D341Med (cell line): ENCODE results near the gene RAP1GDS1.
"Not testable (repeated sequence)": the region's sequence is repeated elsewhere in the genome, so short reads cannot be mapped to it uniquely, and the experiment has no call there.

Experiments used
- DNase-seq: peaks from one replicate; pipeline ENCODE4 v3.0.0; 2012; ENCODE audit warnings: low spot score

RAP1GDS1 gene

GRCh38 chr4:98288671-98289070 lies 27.5 kb downstream of the RAP1GDS1 start:
- DNase-seq, result not testable (repeated sequence)

- DNase-seq, result no peak
Observed at GRCh38 chr4:98289375-98289774, 28.2 kb downstream of the RAP1GDS1 start.

- no peak for DNase-seq
Observed at GRCh38 chr4:98290511-98290910, 29.3 kb downstream of the RAP1GDS1 start.

GRCh38 chr4:98293104-98293887 lies 32.1 kb downstream of the RAP1GDS1 start:
- DNase-seq, result no peak

GRCh38 chr4:98298022-98298421 lies 36.8 kb downstream of the RAP1GDS1 start:
- no peak for DNase-seq

GRCh38 chr4:98300706-98301105 lies 39.5 kb downstream of the RAP1GDS1 start:
- no peak for DNase-seq

GRCh38 chr4:98305576-98305975 lies 44.4 kb downstream of the RAP1GDS1 start:
- no peak for DNase-seq

DNA sequence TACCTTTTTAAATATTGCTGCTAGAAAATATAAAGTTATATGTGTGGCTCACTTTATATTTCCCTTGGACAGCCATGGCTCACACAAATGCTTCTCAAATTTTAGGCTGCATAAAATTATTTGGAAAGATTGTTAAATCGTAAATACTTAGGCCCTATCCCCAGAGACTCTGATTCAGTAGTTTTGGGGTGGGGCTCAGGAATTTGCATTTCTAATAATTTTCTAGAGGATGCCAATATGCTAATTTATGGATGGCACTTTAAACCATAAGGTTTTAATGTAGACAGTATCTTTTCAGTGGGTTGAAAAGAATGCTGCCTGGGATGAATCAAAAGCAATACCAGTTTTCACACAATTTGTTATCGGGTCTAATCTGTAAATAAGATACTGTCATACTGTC lies 49.7 kb downstream of the RAP1GDS1 start:
- no peak for DNase-seq

GRCh38 chr4:98311656-98312055 lies 50.5 kb downstream of the RAP1GDS1 start:
- DNase-seq, result no peak

DNA sequence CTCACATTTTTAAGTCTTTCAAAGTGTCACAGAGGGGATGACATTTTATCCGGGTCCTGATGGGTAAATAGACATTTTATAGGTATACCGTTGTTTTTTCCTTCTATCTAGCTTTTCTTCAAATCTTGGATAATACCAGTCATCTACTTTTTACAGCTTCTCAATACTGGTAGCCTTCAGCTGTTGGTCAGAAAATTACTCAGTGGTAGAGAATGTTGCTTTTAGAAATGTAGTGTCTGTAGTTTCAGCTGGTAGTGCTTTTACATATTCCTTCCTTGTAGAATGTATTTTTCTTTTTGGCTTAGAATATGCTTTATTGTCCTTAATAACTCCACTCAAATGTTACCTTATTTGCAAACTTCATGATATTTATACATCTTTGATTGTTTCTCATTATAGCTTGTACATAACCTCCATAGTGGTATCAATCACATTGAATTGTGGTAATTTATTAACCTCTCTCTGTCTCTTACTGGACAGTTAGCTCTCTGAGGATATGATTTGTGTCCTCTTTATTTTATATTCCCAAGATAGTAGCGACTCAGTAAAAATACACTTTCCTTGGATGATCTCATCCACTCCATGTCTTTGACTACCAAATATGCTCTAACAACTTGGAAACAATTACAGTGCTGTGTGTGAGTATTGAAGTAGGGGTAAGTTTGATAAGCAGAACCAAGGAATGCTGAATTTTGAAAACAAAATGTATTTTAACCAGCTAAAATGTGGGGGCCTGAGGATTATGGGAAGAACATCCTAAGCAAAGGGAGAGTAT lies 53.8 kb downstream of the RAP1GDS1 start:
- DNase-seq, result no peak

GRCh38 chr4:98318521-98318920 lies 57.3 kb downstream of the RAP1GDS1 start:
- DNase-seq, result no peak

GRCh38 chr4:98319021-98319420 lies 57.8 kb downstream of the RAP1GDS1 start:
- no peak for DNase-seq

DNA sequence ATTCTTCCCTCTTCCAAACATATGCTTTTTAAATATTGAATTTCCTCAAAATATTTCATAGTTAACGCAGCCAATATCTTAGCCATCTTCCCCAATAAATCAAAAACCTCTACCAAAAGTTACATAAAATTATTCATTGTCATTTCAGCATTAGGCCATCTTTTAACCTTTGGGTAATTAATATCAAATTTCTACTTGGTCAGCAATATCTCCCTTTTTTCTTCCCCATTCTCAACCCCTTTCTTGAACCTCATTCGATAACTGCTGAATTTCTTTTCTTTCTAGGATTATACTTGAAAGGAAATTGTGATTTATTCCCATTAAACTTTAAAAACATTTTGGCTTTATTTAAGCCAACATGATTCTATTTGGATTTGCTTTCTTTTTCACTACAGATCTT lies 65.0 kb downstream of the RAP1GDS1 start:
- DNase-seq, result no peak

GRCh38 chr4:98327694-98328093 lies 66.5 kb downstream of the RAP1GDS1 start:
- no peak for DNase-seq

- not testable (repeated sequence) for DNase-seq
Observed at GRCh38 chr4:98329879-98330640, 68.9 kb downstream of the RAP1GDS1 start.

DNA sequence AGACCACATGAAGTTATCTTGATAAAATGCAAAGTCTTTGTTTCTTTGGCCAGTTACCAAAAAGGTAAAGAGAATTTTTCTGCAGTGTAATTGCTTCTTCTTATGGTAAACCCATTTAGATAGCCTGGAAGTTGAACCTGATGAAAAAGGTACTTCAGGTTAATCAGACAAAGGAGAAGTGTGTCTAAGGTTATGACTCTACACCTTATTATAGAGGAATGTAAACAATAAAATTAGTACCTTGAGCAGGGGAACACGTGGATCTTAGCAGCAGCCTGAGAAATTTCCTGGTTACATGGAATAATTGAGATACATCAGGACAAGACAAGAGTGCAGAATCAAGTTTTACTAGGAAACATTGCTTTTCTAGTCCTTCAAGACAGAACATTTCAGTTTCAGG lies 70.8 kb downstream of the RAP1GDS1 start:
- no peak for DNase-seq

DNA sequence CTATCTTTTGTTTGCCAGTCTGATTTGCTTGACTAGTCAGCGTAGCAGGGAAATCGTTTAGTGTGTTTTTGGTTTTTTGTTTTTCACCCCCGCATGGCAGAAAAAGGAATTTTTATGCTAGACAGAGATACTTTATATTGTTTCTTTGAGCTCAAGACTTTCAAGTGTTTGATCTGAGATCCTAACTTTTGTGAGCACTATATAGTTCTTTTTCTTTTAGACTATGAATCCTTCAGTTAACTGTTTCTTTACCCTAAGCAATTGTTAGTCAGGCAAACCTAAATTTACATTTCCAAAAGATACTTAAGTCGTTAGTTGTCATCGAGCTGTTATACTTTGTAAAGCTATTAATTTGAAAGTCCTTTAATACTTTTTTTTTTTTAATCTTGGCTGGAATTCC lies 73.3 kb downstream of the RAP1GDS1 start:
- DNase-seq, result no peak

DNA sequence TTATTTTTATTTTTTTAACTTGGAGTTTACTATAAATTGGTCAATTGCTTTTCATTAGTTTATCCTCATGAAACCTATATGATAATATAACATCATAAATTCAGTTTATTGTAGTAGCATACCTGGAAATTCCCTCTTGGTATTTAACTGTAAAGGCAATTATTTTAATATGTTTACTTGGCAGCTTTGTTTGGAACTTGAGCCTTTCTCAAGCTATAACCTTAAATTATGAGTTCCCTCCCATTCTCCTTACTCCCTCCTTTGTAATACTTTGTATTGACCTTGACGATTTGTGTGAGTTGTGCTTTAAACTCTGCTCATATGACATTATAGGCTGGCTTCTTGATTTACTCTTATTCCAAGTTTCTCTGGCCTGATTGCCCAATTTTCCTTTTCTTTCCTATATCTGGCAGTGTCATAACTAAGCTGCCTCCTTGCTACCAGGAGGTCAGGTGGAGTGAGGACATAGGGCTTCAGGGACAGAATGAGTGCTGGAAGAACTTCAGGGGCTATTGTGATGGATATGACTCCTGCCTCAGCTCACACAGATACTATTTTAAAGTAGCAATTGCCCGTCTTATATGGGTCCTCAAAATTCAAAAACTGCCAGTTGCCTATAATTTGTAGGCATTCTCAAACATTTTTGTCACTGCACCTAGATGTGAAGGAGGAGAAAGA lies 77.7 kb downstream of the RAP1GDS1 start:
- DNase-seq, result no peak

GRCh38 chr4:98341309-98341708 lies 80.1 kb downstream of the RAP1GDS1 start:
- peak; percentile 43 for DNase-seq

GRCh38 chr4:98343626-98344025 lies 82.4 kb downstream of the RAP1GDS1 start:
- DNase-seq, result no peak

DNA sequence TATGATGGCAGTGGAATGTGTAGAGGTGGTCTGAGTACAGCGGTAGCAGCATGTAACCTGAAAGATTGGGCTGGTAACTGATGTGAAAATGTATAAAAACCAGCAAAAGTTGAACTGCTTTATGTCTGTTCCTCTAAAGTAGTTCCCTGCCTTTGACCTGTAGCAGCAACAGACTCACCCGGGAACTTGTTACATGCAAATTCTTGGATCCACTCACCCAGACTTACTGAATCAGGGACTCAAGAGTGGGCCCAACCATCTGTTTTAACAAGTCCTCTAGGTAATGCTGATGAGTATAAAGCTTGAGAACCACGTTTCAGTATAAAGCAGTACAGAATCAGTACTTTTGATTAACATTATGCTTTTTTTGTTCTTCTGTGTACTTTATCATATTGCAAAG lies 84.7 kb downstream of the RAP1GDS1 start:
- DNase-seq, result no peak

DNA sequence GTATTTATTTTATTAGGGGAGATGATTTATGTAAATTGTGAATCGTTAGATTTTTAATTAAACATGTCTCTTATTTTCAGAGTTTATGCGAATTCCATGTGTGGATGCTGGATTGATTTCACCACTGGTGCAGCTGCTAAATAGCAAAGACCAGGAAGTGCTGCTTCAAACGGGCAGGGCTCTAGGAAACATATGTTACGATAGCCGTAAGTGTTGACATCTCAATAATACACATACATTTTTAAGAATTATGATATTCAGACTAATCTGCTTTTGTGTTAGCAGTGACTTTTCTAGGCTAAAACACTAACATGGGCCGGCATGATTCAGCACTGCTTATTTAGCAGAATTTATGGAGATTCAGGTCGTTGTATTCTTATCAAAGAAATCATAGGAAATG lies 91.2 kb downstream of the RAP1GDS1 start:
- DNase-seq, result no peak
